Measurements from ENCODE around the gene NSD1. TPM values are rescaled to one million over a fixed set of nuclear protein-coding genes. Genes with fewer than 3 reads are reported as not detected.

Gene NSD1
- total and polyA plus RNA-seq, 5 donors: 10.0 to 55.5 (median 49.0) TPM

GRCh38 chr5:177113566-177114424 lies 19.8 kb upstream of the NSD1 start:
- WGBS: 16% methylated on average over 14 of the region's 14 CpGs
- no peak overlapping the region for H3K4me3 ChIP-seq (ENCODE audit: low read length)
- intact Hi-C loops (cut with DNase I): loop anchor here (2.0 to 10.0 kb wide), 7 partner anchors 41 to 459 kb away; partner anchors contain the start of genes PRELID1 (in 1 of the 4) and RAB24 (in 1 of the 4)
- H3K27ac ChIP-seq (ENCODE audit: low read length): no peak overlapping the region
- DNase-seq (peak; percentile 65 to 90 (median 87)), ATAC-seq (peak; percentile 20 to 61)
- H3K4me1 ChIP-seq (ENCODE audit: control insufficient read depth, insufficient read depth, low read length): peaks cover 4% of the 10 kb centered on the region
- H3K9me3 ChIP-seq (ENCODE audit: control insufficient read depth, low read length): no peaks in the 10 kb centered on the region
- H3K27me3 ChIP-seq (ENCODE audit: control insufficient read depth, insufficient read depth): no peaks in the 10 kb centered on the region

- H3K27ac ChIP-seq (ENCODE audit: low read length): peak overlapping the region; percentile 76
- H3K4me3 ChIP-seq (ENCODE audit: low read length): peak overlapping the region; percentile 11
- peaks cover 4% of the 10 kb centered on the region for H3K4me1 ChIP-seq (ENCODE audit: control insufficient read depth, insufficient read depth, low read length)
- ATAC-seq (peak; percentile 96 to 97), DNase-seq (peak; percentile 92 to 97 (median 96))
- H3K9me3 ChIP-seq (ENCODE audit: control insufficient read depth, low read length): no peaks in the 10 kb centered on the region
- WGBS: 19% methylated on average over 49 of the region's 49 CpGs
- intact Hi-C loops (cut with DNase I): loop anchor here in 3 of 4 donors (10.0 kb wide), 3 partner anchors 138 to 462 kb away; partner anchors contain the start of genes PRELID1 (in 1 of the 3) and RAB24 (in 1 of the 3)
- no peaks in the 10 kb centered on the region for H3K27me3 ChIP-seq (ENCODE audit: control insufficient read depth, insufficient read depth)
Observed at GRCh38 chr5:177116631-177117373, 16.8 kb upstream of the NSD1 start.

GRCh38 chr5:177117441-177118045 lies 16.0 kb upstream of the NSD1 start:
- Histone ChIP-seq H3K27ac (ENCODE audit: low read length) (no peak overlapping the region), H3K4me1 (ENCODE audit: control insufficient read depth, insufficient read depth, low read length) (peaks cover 4% of the 10 kb centered on the region), H3K9me3 (ENCODE audit: control insufficient read depth, low read length) (no peaks in the 10 kb centered on the region), H3K4me3 (ENCODE audit: low read length) (no peak overlapping the region), H3K27me3 (ENCODE audit: control insufficient read depth, insufficient read depth) (no peaks in the 10 kb centered on the region)
- intact Hi-C loops (cut with DNase I): loop anchor here in 3 of 4 donors (10.0 kb wide), 3 partner anchors 137 to 463 kb away; partner anchors contain the start of genes PRELID1 (in 1 of the 3) and RAB24 (in 1 of the 3)
- ATAC-seq: no peak
- peak in 2 of 3 donors; percentile 37 to 56 for DNase-seq
- 98% methylated on average over 30 of the region's 30 CpGs for WGBS

- Histone ChIP-seq H3K27ac (ENCODE audit: low read length) (no peak overlapping the region), H3K27me3 (ENCODE audit: control insufficient read depth, insufficient read depth) (no peaks in the 10 kb centered on the region), H3K9me3 (ENCODE audit: control insufficient read depth, low read length) (no peaks in the 10 kb centered on the region), H3K4me3 (ENCODE audit: low read length) (no peak overlapping the region), H3K4me1 (ENCODE audit: control insufficient read depth, insufficient read depth, low read length) (no peaks in the 10 kb centered on the region)
- no peak for ATAC-seq
- DNase-seq: no peak
- WGBS: 96% methylated on average over 5 of the region's 5 CpGs
- intact Hi-C loops (cut with DNase I): no loop called here
Observed at GRCh38 chr5:177122566-177122965, 11.0 kb upstream of the NSD1 start.

GRCh38 chr5:177123789-177124485 lies 9.6 kb upstream of the NSD1 start:
- Histone ChIP-seq H3K27ac (ENCODE audit: low read length) (no peak overlapping the region), H3K9me3 (ENCODE audit: control insufficient read depth, low read length) (no peaks in the 10 kb centered on the region), H3K27me3 (ENCODE audit: control insufficient read depth, insufficient read depth) (no peaks in the 10 kb centered on the region), H3K4me1 (ENCODE audit: control insufficient read depth, insufficient read depth, low read length) (no peaks in the 10 kb centered on the region), H3K4me3 (ENCODE audit: low read length) (no peak overlapping the region)
- DNase-seq: peak in 1 of 3 donors; percentile 30
- no peak for ATAC-seq
- WGBS: 79% methylated on average over 15 of the region's 15 CpGs
- intact Hi-C loops (cut with DNase I): no loop called here

GRCh38 chr5:177124486-177124991 lies 9.0 kb upstream of the NSD1 start:
- H3K4me1 ChIP-seq (ENCODE audit: control insufficient read depth, insufficient read depth, low read length): no peaks in the 10 kb centered on the region
- H3K4me3 ChIP-seq (ENCODE audit: low read length): no peak overlapping the region
- ATAC-seq: no peak
- WGBS: 79% methylated on average over 4 of the region's 4 CpGs
- H3K27me3 ChIP-seq (ENCODE audit: control insufficient read depth, insufficient read depth): no peaks in the 10 kb centered on the region
- no peaks in the 10 kb centered on the region for H3K9me3 ChIP-seq (ENCODE audit: control insufficient read depth, low read length)
- H3K27ac ChIP-seq (ENCODE audit: low read length): no peak overlapping the region
- intact Hi-C loops (cut with DNase I): no loop called here
- no peak for DNase-seq

- no peak for ATAC-seq
- WGBS: 50% methylated on average over 1 of the region's 1 CpG
- Histone ChIP-seq H3K4me1 (ENCODE audit: control insufficient read depth, insufficient read depth, low read length) (no peaks in the 10 kb centered on the region), H3K27me3 (ENCODE audit: control insufficient read depth, insufficient read depth) (no peaks in the 10 kb centered on the region), H3K4me3 (ENCODE audit: low read length) (no peak overlapping the region), H3K27ac (ENCODE audit: low read length) (no peak overlapping the region), H3K9me3 (ENCODE audit: control insufficient read depth, low read length) (no peaks in the 10 kb centered on the region)
- DNase-seq: no peak
- intact Hi-C loops (cut with DNase I): no loop called here
Observed at GRCh38 chr5:177126771-177127170, 6.8 kb upstream of the NSD1 start.

- Histone ChIP-seq H3K9me3 (ENCODE audit: control insufficient read depth, low read length) (no peaks in the 10 kb centered on the region), H3K27me3 (ENCODE audit: control insufficient read depth, insufficient read depth) (no peaks in the 10 kb centered on the region), H3K4me3 (ENCODE audit: low read length) (no peak overlapping the region), H3K4me1 (ENCODE audit: control insufficient read depth, insufficient read depth, low read length) (no peaks in the 10 kb centered on the region), H3K27ac (ENCODE audit: low read length) (no peak overlapping the region)
- ATAC-seq: no peak
- WGBS: 79% methylated on average over 4 of the region's 4 CpGs
- intact Hi-C loops (cut with DNase I): no loop called here
- peak in 1 of 3 donors; percentile 10 for DNase-seq
Observed at GRCh38 chr5:177128551-177128981, 5.0 kb upstream of the NSD1 start.

GRCh38 chr5:177130211-177131018 lies 3.2 kb upstream of the NSD1 start:
- no peaks in the 10 kb centered on the region for H3K9me3 ChIP-seq (ENCODE audit: control insufficient read depth, low read length)
- H3K27me3 ChIP-seq (ENCODE audit: control insufficient read depth, insufficient read depth): no peaks in the 10 kb centered on the region
- no peak overlapping the region for H3K27ac ChIP-seq (ENCODE audit: low read length)
- intact Hi-C loops (cut with DNase I): no loop called here
- no peak for DNase-seq
- peaks cover 8% of the 10 kb centered on the region for H3K4me1 ChIP-seq (ENCODE audit: control insufficient read depth, insufficient read depth, low read length)
- no peak for ATAC-seq
- WGBS: 66% methylated on average over 5 of the region's 5 CpGs
- no peak overlapping the region for H3K4me3 ChIP-seq (ENCODE audit: low read length)

- 74% methylated on average over 2 of the region's 2 CpGs for WGBS
- Histone ChIP-seq H3K4me3 (ENCODE audit: low read length) (no peak overlapping the region), H3K27me3 (ENCODE audit: control insufficient read depth, insufficient read depth) (no peaks in the 10 kb centered on the region), H3K9me3 (ENCODE audit: control insufficient read depth, low read length) (no peaks in the 10 kb centered on the region), H3K27ac (ENCODE audit: low read length) (no peak overlapping the region), H3K4me1 (ENCODE audit: control insufficient read depth, insufficient read depth, low read length) (peaks cover 9% of the 10 kb centered on the region)
- DNase-seq (peak in 1 of 3 donors; percentile 4), ATAC-seq (no peak)
- intact Hi-C loops (cut with DNase I): no loop called here
Observed at GRCh38 chr5:177131019-177131320, 2.6 kb upstream of the NSD1 start.
